HG03460 (cell line): ENCODE results near the gene KHSRP.
"Not testable (repeated sequence)": the region's sequence is repeated elsewhere in the genome, so short reads cannot be mapped to it uniquely, and the experiment has no call there.

Experiments
- ATAC-seq: cut with Tn5 transposase; IDR thresholded peaks from one replicate; pipeline ENCODE4 v1.9.1; 2021; ENCODE audit not compliant: unreplicated experiment

The KHSRP gene

DNA sequence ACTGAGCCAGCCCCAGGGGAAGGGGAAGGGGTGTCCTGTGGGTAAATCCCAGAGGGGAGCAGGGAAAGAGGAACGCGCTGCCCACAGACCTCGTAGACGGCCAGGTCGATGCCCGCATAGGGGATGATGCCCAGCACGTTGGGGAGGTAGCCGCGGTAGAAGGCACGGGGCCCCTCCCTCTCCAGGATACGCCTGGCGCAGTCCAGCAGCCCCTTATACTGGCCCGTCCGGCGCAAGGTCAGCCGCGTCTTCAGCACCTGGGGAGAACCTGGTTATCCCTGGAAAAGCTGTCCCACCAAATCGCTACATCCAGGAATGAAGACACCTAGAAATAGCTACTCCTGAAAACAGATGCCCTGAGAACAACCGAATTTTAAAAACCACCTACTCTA, 27.6 kb upstream of the KHSRP start:
- ATAC-seq = no peak

DNA sequence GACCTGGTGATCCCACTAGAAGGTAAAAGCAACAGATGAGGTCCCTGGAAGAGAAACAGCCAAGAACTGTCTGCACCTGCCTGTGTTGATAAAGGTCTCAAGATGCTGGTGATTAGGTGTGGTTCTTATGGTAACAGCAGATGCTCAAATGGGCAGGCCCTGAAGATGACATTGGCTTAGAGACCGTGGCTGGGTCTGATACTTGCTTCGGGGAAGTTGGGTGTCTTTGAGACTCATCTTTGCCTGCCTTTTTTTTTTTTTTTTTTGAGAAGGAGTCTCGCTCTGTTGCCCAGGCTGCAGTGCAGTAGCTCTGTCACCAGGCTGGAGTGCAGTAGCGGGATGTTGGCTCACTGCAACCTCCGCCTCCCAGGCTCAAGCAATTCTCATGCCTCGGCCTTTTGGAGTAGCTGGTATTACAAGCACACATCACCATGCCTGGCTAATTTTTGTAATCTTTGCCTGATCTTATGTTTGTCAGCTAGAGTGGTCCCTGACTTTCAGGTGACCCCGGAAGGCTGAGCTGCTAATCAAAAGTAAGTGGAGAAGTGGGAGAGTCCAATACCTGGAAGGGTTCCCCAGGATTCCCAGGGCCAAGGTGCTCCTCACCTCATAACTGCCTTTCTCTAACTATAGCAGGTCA, 27.1 kb upstream of the KHSRP start:
- no peak for ATAC-seq

DNA sequence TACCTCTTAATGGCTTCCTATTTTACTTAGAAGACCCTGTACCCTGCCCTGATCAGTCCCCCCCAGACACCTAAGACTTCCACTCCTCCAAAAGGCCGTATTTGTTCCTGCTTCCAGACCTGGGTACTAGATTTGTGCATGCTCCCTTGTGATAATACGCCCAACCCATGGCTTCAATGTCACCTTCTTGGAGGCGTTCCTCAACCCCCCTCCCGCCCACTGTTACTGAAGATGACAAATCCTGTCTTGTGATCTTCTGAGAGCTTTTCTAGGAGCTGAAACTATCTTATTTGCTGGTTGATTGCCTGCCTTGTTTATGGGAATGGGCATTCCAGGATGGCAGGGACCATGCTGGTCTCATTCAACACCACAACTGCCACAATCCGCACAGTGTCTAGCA, 25.6 kb upstream of the KHSRP start:
- no peak for ATAC-seq

DNA sequence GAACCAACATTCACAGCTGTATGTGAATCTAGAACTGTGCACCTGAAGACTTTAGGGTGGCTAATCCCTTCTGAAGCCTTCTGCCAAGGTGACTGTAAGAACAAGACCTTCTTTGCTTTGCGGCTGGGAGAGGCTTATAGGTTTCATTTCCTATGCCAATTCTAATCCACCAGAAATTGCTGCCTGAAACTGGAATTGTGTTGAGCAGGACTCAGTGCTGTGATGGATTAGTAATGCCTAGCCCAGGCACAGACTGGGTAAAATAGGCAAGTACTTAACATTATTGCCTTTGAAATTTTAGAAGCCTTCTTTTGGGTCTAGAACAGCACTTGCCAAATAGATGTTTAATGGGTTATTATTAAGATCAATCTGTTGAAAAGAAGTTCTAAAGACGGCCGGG, 23.4 kb upstream of the KHSRP start:
- no peak for ATAC-seq

DNA sequence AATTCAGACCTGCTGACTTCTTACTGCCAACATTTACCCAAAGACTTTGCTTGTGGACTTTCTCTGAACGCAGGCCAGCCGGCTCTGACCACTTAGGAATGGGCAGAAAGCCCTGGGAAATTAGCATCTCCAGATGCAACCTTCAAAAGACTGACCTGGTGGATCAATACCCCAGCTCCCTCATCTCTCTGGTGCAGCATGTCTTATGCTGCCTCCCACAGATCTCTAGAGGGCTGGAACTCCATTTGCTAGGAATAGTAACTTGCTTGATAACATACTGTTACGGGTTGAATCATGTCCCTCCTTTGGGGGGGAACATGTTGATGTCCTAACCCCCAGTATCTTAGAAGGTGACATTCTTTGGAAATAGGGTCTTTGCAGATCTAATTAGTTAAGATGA, 21.8 kb upstream of the KHSRP start:
- ATAC-seq = no peak

DNA sequence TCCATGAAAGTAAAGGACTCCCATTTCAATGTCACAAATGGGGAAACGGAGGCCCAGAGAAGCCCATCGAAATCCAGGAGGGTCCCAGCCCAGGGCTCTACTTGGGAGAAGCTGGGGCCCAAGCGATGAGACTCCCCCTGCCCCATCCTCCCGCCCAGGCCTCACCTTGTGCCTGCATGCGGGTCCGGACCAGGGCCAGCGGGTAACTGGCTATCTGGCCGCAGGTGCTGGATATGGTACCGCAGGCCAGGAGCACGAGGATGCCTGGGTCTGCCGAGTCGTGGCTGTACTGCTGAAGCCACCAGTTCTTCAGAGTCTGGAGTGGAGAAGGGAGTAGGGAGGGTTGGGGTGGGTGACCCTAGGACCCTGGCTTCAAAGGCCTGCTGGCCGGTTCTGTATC, 19.4 kb upstream of the KHSRP start:
- no peak for ATAC-seq

DNA sequence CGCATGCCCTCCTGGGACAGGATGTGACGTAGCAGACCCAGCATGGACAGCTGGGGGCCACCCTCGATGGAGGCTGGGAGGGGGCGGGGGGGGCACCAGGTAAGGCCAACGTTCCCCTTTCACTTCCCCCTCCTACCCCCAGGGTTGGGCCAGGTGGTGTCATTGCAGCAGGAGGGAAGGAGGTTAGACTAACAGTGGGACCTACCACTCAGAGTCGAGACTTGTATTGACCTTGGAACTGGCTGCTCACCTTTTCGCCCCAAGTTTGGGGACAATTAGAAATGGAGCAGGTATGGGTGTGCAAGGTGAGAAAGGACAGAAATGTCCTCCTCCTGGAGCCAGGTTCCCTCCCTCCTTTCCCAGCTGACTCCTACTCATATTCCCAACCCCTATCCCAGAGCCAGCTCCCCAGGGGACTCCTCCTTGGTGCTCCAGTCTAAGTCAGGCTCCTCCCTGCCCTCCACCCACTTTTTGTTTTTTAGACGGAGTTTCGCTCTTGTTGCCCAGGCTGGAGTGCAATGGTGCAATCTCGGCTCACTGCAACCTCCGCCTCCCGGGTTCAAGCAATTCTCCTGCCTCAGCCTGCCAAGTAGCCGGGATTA, 17.6 kb upstream of the KHSRP start:
- no peak for ATAC-seq

DNA sequence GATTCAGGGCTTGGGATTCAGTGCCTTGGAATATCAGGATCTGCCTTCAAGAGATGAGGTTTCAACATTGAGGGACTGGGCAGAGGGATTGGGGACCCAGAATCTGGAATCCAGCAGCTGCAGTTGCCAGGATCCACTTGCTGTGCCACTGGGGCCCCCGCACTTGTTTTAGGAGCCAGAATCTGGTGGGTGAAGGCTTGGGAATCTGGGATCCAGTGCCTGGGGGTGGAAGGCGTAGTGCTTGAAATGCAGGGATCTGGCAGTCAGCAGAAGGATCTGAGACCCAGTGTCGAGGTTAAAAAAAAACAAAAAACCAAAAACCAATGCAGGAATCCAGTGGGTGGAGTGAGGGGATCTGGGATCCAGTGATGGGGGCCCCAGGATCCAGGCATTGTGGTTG, 16.3 kb upstream of the KHSRP start:
- no peak for ATAC-seq

DNA sequence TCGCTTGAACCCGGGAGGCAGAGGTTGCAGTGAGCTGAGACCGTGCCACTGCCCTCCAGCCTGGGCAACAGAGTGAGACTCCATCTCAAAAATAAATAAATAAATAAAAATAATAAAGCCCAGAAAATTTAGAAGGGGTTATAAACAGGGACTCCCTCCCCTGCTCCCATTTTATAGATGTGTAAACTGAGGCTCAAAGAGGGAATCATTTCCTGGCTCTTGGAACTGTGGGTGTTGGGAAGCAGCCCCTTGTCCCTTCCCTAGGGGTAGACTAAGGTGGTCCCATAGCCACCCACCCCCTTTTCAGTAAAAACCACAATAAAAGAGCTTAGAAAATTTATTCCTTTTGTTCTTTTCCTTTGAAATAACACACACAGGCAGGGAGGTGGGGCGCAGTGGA, 15.1 kb upstream of the KHSRP start:
- ATAC-seq = no peak

DNA sequence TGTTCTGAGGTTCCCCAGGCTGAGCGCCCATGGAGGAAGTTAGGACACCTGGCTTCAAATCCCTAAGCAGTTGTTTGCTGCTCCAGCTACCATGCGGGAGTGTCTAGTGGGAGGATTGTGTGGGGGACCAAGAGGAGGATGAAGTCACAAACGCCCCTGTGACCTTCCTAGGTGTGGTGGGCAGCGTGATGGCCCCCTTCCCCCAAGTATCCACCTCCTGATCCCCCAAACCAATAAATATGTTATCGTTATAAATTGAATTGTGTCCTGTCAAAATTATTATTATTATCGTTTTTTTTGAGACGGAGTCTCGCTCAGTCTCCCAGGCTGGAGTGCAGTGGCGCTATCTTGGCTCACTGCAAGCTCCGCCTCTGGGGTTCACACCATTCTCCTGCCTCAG, 9.1 kb upstream of the KHSRP start, which contains the start of gene SLC25A41:
TSS of gene SLC25A41 (minus strand) at position 101 of the 400 bp plus-strand sequence. CDS start at position 31, 70 bp downstream.
- no peak for ATAC-seq

DNA sequence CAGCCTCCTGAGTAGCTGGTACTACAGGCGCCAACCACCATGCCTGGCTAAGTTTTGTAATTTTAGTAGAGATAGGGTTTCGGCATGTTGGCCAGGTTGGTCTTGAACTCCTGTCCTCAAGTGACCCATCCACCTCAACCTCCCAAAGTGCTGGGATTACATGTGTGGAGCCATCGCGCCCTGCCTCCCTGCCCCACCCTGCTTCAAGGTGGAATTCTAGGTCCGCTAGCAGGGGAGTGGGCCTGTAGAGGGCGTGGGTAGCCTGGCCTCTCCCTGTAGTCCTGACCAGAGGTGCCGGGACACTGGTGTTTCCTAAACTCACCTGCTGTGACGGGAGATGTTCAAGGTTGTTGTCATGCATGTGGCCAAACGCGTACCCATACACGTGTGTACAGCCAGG, 8.6 kb upstream of the KHSRP start:
- ATAC-seq = no peak

DNA sequence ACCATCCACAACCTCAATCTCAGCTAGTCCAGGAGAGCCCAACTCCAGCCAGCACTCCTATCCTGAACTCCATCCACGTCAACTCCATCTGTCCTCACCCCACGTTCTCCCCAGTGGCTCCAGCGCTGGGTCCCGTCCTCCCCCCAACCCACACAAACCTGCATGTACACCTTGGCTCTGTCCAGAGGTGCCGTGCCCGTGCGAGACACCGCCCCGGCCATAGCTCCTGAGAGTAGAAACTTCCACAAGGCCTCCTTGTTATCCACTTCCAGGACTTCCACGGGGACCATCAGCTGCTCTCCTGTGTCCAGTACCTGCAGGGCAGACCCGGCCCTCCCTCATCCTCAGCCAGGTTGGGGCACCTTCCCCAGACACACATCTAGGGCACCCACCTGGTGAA, 7.3 kb upstream of the KHSRP start:
- no peak for ATAC-seq

DNA sequence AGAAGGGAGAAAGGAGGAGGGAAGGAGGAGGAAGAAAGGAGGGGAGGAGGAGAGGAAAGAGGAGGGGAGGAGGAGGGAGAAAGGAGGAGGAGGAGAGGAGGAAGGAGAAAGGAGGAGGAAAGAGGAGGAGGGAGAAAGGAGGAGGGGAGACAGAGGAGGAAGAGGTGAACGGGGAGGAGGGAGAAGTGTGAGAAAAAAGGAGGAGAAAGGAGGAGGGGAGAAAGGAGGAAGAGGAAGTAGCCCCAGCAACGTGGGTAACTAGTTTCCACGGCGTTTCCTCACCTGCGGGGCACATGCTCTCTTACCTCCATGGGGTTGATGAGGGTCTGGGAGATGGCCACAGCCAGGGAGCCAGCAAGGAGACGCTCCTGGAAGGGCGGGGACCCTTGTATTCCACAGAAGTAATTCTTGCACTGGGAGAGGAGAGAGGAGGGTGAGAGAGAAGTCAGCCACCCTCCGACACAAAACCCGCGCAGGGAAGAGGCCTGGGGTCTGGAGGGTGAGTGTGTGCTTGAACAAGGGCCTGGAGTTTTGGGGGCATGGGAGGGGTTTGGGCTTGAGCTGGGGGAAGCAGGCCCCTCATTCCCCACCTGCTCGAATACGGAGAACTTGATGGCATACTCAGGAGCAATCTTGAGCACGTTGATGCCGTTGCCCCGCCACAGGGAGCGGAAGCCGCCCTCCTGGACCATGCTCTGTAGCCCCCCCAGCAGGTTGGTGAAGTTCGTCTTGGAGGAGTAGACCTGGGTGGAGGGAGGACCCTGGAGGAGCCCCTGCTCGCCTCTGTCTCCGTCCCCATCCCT, 5.0 kb upstream of the KHSRP start:
- no peak for ATAC-seq

DNA sequence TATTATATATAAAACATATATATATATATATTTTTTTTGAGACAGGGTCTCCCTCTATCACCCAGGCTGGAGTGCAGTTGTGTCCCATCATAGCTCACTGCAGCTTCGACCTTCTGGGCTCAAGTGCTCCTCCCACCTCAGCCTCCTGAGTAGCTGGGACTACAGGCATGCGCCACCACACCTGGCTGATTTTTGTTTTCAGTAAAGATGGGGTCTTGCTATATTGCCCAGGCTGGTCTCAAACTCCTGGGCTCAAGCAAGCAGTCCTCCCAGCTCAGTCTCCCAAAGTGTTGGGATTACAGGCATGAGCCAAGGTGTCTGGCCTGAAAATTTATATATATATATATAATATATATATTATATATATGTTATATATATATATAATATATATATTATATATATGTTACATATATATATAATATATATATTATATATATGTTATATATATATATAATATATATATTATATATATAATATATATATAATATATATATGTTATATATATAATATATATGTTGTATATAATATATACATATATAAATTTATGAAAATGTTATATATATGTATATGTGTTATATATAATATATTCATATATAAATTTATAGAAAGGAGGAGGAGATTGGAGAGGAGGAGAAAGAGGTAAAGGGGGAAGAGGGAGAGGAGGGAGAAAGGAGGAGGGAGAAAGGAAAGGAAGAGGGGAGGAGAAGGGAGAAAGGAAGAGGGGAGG, 4.2 kb upstream of the KHSRP start:
- not testable (repeated sequence) for ATAC-seq

DNA sequence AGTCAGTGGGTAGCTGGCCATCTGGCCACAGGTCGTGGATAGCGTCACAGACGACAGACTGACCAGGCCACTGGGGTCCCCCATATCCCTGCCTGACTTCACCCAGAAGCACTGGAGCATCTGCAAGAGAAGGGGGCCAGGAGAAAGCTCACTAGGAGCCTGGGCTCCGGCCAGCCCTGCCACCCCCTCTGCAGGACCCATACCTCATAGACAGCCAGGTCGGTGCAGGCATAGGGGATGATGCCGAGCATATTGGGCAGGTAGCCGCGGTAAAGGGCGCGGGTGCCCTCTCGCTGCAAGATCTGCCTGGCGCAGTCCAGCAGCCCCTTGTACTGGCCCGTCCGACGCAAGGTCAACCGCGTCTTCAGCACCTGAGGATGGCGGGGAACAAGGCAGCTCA, 2.5 kb upstream of the KHSRP start:
- ATAC-seq = no peak

DNA sequence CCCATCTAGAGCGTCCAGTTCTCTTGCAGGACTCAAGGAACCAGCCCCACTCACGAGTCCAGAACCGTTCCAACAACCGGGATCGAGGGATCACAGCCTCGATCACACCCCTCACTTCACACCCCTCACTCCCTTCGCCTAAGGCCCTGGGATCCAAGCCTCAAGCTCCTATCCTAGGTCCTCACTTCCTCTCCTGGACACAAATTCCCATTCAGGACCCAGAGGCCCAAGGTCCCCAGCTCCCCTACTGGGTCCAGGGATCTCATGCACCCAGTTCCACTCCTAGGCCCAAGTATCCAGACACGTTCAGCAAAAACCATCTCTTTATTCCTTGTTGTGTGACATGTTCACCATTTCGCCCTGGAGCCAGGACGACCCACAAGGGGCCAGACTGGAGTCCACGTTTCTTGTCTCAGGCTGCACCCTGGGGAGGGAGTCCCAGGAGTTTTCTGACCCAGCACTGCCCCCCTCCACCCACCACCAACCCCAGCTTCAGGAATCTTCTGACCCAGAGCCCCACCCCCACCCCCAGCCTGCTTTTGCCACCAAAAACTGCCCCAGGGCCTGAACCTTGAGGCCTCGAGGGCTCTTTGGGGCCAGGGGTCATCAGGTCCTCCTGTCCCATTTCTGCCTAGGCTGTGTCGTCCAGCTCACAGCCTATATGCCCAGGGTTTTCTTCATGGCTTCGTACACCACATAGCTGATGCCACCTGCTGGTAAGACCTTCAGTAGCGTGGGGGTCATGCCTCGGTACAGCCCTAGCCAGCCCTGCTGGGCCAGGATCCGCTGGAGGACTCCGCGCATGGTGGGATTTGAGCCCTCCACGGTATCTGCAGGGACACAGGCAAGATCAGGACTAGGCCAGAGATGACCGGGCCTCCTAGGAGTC, 1.4 kb upstream of the KHSRP start:
- no peak for ATAC-seq

DNA sequence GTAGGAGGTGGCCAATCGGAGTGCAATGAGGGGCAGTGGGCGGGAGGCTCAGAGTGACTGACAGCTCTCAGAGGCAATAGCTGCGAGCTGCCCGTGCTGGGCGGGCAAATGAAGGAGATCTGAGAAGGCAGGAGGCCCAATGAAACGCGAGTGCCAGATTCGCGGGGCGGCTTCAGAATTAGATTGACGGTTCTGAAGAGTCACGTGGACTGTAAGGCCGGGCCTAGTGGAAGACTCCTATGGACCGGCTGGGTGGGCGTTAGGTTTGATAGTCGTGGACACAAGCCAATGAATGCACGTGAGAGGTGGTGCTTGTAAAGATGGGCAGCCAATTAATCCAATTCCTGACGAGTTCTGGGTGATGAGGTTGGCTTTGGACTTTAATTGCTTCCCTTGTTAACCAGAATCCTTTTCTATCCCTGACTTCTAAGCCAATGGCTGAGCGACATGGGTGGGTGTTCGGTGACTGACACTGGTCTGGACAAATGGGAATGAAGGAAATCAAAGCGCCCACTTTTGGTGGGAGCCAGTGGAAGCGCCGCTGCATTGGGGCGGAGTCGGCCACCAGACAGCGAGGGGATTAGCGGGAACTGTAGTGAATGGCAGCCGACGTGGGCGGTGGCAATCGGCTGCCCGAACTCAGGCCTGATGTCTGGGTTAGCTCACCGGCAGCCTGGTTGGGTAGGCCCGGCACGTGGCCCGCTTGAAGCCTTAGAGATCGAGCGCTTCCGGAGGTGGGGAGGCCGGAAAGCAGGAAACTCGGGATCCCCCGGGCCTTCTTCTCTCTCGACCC, 524 bp upstream of the KHSRP start:
- peak; percentile 86 for ATAC-seq

DNA sequence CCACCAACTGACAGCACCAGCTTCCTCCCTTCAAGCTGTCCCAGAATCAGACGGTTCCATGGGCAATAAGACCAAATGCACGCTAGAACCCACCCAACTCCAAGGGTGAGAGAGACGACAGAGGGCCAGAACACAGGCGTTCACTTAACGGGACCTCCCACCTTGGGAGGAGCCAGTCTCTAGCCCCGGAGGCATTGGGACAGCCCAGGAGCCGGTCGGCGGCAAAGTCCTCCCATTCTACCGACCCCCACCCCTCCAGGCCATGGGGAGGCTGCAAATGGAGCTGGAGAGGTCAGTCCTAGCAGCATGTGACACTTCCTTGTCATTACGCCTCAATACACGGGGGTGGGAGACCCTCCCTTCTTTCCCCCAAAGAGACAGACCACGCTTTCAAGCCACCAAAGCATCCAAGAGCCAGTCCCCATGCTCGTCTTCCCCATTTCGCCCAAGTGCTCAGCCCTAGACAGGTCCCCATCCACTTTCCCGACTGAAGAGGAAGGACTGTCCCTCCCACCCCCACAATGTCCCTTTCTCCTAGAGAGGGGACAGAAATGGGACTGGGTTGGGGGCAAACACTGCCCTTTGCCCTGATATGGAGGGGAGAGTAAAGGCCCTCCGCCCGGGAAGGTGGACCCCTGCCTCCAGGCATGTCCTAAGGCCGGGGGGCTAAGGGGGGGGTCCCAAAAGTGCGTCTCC, 964 bp downstream of the KHSRP start:
- no peak for ATAC-seq
